ENCODE results near the gene DHFR. TPM values are rescaled to one million over a fixed set of nuclear protein-coding genes. Genes with fewer than 3 reads are reported as not detected.
A peak's percentile ranks its signal among the peaks of the same experiment; 100 is the strongest.

Gene DHFR
- total RNA-seq, 3 donors from 2014 or later = 6.9 to 22.4 (median 10.8) TPM

GRCh38 chr5:80655231-80655774 lies 520 bp upstream of the DHFR start:
- Histone ChIP-seq H3K27me3 (no peaks in the 10 kb centered on the region), H3K4me1 (peaks cover 3 to 7% of the 10 kb centered on the region in 2 donors), H3K36me3 (no peaks in the 10 kb centered on the region), H3K9me3 (no peaks in the 10 kb centered on the region), H3K27ac (peak overlapping the region; percentile 82 to 93), H3K4me3 (peak overlapping the region; percentile 86 to 94 (median 90))
- no peak for DNase-seq (ENCODE audit: low spot score in 2 of 2)
- TF ChIP-seq POLR2A (IDR thresholded peaks at IDR 0.05) (no peak), CTCF (IDR thresholded peaks at IDR 0.05) (no peak), POLR2AphosphoS5 (IDR thresholded peaks at IDR 0.05) (no peak)
- intact Hi-C loops (cut with DNase I; ENCODE audit: low total_unique reads) = no loop called here

- Histone ChIP-seq H3K27me3 (no peaks in the 10 kb centered on the region), H3K27ac (no peak overlapping the region), H3K4me1 (peaks cover 3 to 7% of the 10 kb centered on the region in 2 donors), H3K36me3 (no peaks in the 10 kb centered on the region), H3K9me3 (no peaks in the 10 kb centered on the region), H3K4me3 (peak overlapping the region; percentile 86 to 94 (median 90))
- intact Hi-C loops (cut with DNase I; ENCODE audit: low total_unique reads) = loop anchor here (5.0 kb wide), 1 partner anchor 682 kb away; no protein-coding TSS in a partner anchor
- no peak for TF ChIP-seq POLR2A (IDR thresholded peaks at IDR 0.05)
- no peak for DNase-seq (ENCODE audit: low spot score in 2 of 2)
Observed at GRCh38 chr5:80654054-80654390, 761 bp downstream of the DHFR start.

- Histone ChIP-seq H3K4me1 (peaks cover 3 to 7% of the 10 kb centered on the region in 2 donors), H3K27ac (no peak overlapping the region), H3K9me3 (no peaks in the 10 kb centered on the region), H3K4me3 (peak overlapping the region in 1 of 3 donors; percentile 86), H3K27me3 (no peaks in the 10 kb centered on the region), H3K36me3 (no peaks in the 10 kb centered on the region)
- TF ChIP-seq CTCF (IDR thresholded peaks at IDR 0.05) = no peak
- no peak for TF ChIP-seq POLR2A (IDR thresholded peaks at IDR 0.05)
- no peak for TF ChIP-seq POLR2AphosphoS5 (IDR thresholded peaks at IDR 0.05)
- no peak for DNase-seq (ENCODE audit: low spot score in 2 of 2)
- intact Hi-C loops (cut with DNase I; ENCODE audit: low total_unique reads) = loop anchor here (5.0 kb wide), 1 partner anchor 681 kb away; no protein-coding TSS in a partner anchor
Observed at GRCh38 chr5:80653502-80653901, 1.3 kb downstream of the DHFR start.

DNA sequence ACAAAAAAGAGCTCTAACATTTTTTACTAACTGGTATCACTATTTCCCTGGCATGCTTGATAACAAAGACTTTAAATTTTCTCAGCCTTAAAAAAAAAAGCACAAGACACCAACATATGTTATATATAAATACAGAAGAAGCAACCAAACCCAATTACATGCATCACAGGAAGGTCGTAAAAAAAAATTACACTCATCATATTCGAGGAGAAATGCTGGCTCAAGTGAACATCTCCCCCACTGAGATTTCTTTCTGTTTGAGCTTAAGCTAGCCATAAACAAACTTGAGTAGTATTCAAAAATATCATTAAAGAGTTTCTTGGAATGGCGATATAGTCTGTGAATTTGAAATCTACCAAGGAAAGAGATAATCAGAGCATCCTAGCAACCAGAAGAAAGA lies 7.9 kb downstream of the DHFR start:
- no peak for DNase-seq (ENCODE audit: low spot score in 2 of 2)
- TF ChIP-seq POLR2A (IDR thresholded peaks at IDR 0.05) (no peak), CTCF (IDR thresholded peaks at IDR 0.05) (no peak), POLR2AphosphoS5 (IDR thresholded peaks at IDR 0.05) (no peak)
- H3K4me3 ChIP-seq = no peak overlapping the region
- no peak overlapping the region for H3K27ac ChIP-seq
- no peaks in the 10 kb centered on the region for H3K9me3 ChIP-seq
- H3K4me1 ChIP-seq = no peaks in the 10 kb centered on the region
- H3K27me3 ChIP-seq = no peaks in the 10 kb centered on the region
- intact Hi-C loops (cut with DNase I; ENCODE audit: low total_unique reads) = no loop called here
- no peaks in the 10 kb centered on the region for H3K36me3 ChIP-seq

DNA sequence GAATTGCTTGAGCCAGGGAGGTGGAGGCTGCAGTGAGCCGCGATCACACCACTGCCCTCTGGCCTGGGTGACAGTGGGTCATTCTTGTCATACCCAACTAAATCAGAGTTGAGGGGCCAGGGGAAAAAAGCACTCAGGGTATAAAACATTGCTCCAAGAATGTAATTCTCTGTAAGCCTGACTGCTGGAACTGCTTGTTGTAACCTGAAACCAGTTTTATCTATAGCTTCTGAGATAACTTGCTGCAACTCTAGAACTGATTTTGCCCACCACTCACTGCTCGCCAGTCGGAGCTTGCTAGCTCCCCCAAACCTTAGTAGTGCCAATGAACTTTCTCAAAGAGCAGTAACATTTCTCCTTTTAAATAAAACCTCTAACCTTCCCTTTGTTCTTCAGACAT lies 9.9 kb downstream of the DHFR start:
- Histone ChIP-seq H3K4me1 (no peaks in the 10 kb centered on the region), H3K27me3 (no peaks in the 10 kb centered on the region), H3K9me3 (no peaks in the 10 kb centered on the region), H3K4me3 (no peak overlapping the region), H3K36me3 (no peaks in the 10 kb centered on the region), H3K27ac (no peak overlapping the region)
- DNase-seq (ENCODE audit: low spot score in 2 of 2) = no peak
- intact Hi-C loops (cut with DNase I; ENCODE audit: low total_unique reads) = no loop called here
- TF ChIP-seq POLR2A (IDR thresholded peaks at IDR 0.05) (no peak), CTCF (IDR thresholded peaks at IDR 0.05) (no peak), POLR2AphosphoS5 (IDR thresholded peaks at IDR 0.05) (no peak)

DNA sequence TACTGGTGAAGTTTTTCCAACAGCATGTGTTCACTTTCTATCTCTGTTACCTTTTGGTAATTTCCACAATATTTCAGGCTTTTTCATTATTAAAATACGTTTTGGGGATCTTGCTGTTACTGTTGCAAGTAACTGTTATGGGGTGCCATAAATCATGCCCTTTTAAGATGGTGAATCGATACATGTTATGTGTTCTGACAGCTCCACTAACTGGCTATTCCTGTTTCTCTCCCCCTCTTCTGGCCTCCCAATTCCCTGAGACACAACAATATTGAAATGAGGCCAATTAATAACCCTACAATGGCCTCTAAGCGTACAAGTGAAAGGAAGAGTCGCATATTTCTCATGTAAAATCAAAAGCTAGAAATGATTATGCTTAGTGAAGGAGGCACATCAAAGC lies 13.4 kb downstream of the DHFR start:
- Histone ChIP-seq H3K36me3 (no peaks in the 10 kb centered on the region), H3K9me3 (no peaks in the 10 kb centered on the region), H3K4me1 (no peaks in the 10 kb centered on the region), H3K27ac (no peak overlapping the region), H3K27me3 (no peaks in the 10 kb centered on the region), H3K4me3 (no peak overlapping the region)
- no peak for DNase-seq (ENCODE audit: low spot score in 2 of 2)
- intact Hi-C loops (cut with DNase I; ENCODE audit: low total_unique reads) = no loop called here
- TF ChIP-seq CTCF (IDR thresholded peaks at IDR 0.05) (no peak), POLR2AphosphoS5 (IDR thresholded peaks at IDR 0.05) (no peak), POLR2A (IDR thresholded peaks at IDR 0.05) (no peak)

Data from breast epithelium (tissue), 4 donors.